MM.1S (cell line): Measurements from ENCODE around the gene KCNG2.

Experiments
- DNase-seq: peaks from one replicate; pipeline ENCODE4 v3.0.0-alpha.2; 2015
- H2AFZ ChIP-seq: fragments of 300-600 bp; sonication (generic); 2 replicates; pipeline ENCODE4 v1.6.0; 2016; ENCODE audit warnings: antibody characterized with exemption, low read length
- H3F3A ChIP-seq: fragments of 300-600 bp; sonication (generic); 2 replicates; pipeline ENCODE4 v1.6.1; 2016; ENCODE audit warnings: mild to moderate bottlenecking, antibody characterized with exemption, low read length, moderate library complexity, mixed read lengths; ENCODE audit not compliant: insufficient read depth
- H3K27ac ChIP-seq: fragments of 300-600 bp; sonication (generic); 2 replicates; pipeline ENCODE4 v1.5.1; 2016; ENCODE audit warnings: mild to moderate bottlenecking, low read length
- H3K27me3 ChIP-seq: fragments of 300-600 bp; sonication (generic); replicated peaks from 2 replicates; pipeline ENCODE4 v1.6.0; 2016; ENCODE audit warnings: low read length; ENCODE audit not compliant: insufficient read depth
- H3K36me3 ChIP-seq: fragments of 300-600 bp; sonication (generic); replicated peaks from 2 replicates; pipeline ENCODE4 v1.6.1; 2016; ENCODE audit warnings: mild to moderate bottlenecking, low read length, mixed read lengths; ENCODE audit not compliant: insufficient read depth
- H3K4me1 ChIP-seq: fragments of 300-600 bp; sonication (generic); 2 replicates; pipeline ENCODE4 v1.6.1; 2016; ENCODE audit warnings: low read length, mixed read lengths
- H3K4me2 ChIP-seq: fragments of 300-600 bp; sonication (generic); 2 replicates; pipeline ENCODE4 v1.6.0; 2016; ENCODE audit warnings: low read depth, low read length
- H3K4me3 ChIP-seq: fragments of 300-600 bp; sonication (generic); 2 replicates; pipeline ENCODE4 v1.5.1; 2016; ENCODE audit warnings: low read length, mixed read lengths
- H3K79me2 ChIP-seq: fragments of 300-600 bp; sonication (generic); 2 replicates; pipeline ENCODE4 v1.6.1; 2016; ENCODE audit warnings: mixed run types, low read length, mixed read lengths
- H3K9ac ChIP-seq: fragments of 300-600 bp; sonication (generic); 2 replicates; pipeline ENCODE4 v1.6.1; 2016; ENCODE audit warnings: low read length, mixed read lengths
- H3K9me2 ChIP-seq: fragments of 300-600 bp; sonication (generic); replicated peaks from 2 replicates; pipeline ENCODE4 v1.6.1; 2016; ENCODE audit warnings: mild to moderate bottlenecking, low read length, mixed read lengths; ENCODE audit not compliant: insufficient read depth
- H3K9me3 ChIP-seq: fragments of 300-600 bp; sonication (generic); replicated peaks from 2 replicates; pipeline ENCODE4 v1.6.1; 2016; ENCODE audit warnings: mild to moderate bottlenecking, low read length, mixed read lengths; ENCODE audit not compliant: insufficient read depth
- H4K20me1 ChIP-seq: fragments of 300-600 bp; sonication (generic); 2 replicates; pipeline ENCODE4 v1.6.1; 2016; ENCODE audit warnings: mild to moderate bottlenecking, low read length, moderate library complexity, mixed read lengths; ENCODE audit not compliant: insufficient read depth
- CTCF ChIP-seq: fragments of 300-600 bp; sonication (generic); IDR thresholded peaks from 2 replicates; pipeline ENCODE4 v1.5.1; 2016; ENCODE audit warnings: antibody characterized with exemption, low read length, mixed read lengths
- EZH2 ChIP-seq: fragments of 300-600 bp; sonication (generic); optimal IDR thresholded peaks from 2 replicates; pipeline ENCODE3; 2017; ENCODE audit warnings: low read depth, mild to moderate bottlenecking, antibody characterized with exemption, low read length, mixed read lengths
- EZH2phosphoT487 ChIP-seq: fragments of 300-600 bp; sonication (generic); IDR thresholded peaks from 2 replicates; pipeline ENCODE4 v1.6.1; 2018; ENCODE audit warnings: antibody characterized with exemption, low read length

The KCNG2 gene

GRCh38 chr18:79756143-79756500 is 41.6 kb upstream of the KCNG2 start:
- Histone ChIP-seq H3K4me1 (no peaks in the 10 kb centered on the region), H3K79me2 (no peaks in the 10 kb centered on the region), H2AFZ (no peak overlapping the region), H4K20me1 (no peaks in the 10 kb centered on the region), H3F3A (no peaks in the 10 kb centered on the region), H3K27ac (no peak overlapping the region), H3K4me3 (no peak overlapping the region), H3K4me2 (no peak overlapping the region), H3K9me2 (no peaks in the 10 kb centered on the region), H3K9me3 (no peaks in the 10 kb centered on the region), H3K9ac (no peak overlapping the region), H3K27me3 (no peaks in the 10 kb centered on the region), H3K36me3 (peaks cover 7% of the 10 kb centered on the region)
- TF ChIP-seq CTCF (no peak), EZH2phosphoT487 (no peak), EZH2 (no peak)
- no peak for DNase-seq

- Histone ChIP-seq H3K9ac (no peak overlapping the region), H3K27ac (no peak overlapping the region), H3K4me2 (no peak overlapping the region), H3K36me3 (peaks cover 7% of the 10 kb centered on the region), H3K4me3 (no peak overlapping the region), H3K9me2 (no peaks in the 10 kb centered on the region), H3F3A (no peaks in the 10 kb centered on the region), H3K27me3 (no peaks in the 10 kb centered on the region), H4K20me1 (no peaks in the 10 kb centered on the region), H3K79me2 (no peaks in the 10 kb centered on the region), H3K4me1 (no peaks in the 10 kb centered on the region), H3K9me3 (no peaks in the 10 kb centered on the region), H2AFZ (no peak overlapping the region)
- DNase-seq = no peak
- TF ChIP-seq EZH2phosphoT487 = no peak
- no peak for TF ChIP-seq CTCF
- TF ChIP-seq EZH2 = no peak
These were observed 40.9 kb upstream of the KCNG2 start for GRCh38 chr18:79756826-79757225.

- Histone ChIP-seq H3K9me3 (no peaks in the 10 kb centered on the region), H2AFZ (no peak overlapping the region), H3K27ac (no peak overlapping the region), H3K36me3 (no peaks in the 10 kb centered on the region), H3K4me3 (no peak overlapping the region), H3K79me2 (no peaks in the 10 kb centered on the region), H3K27me3 (no peaks in the 10 kb centered on the region), H4K20me1 (no peaks in the 10 kb centered on the region), H3K9me2 (no peaks in the 10 kb centered on the region), H3F3A (no peaks in the 10 kb centered on the region), H3K4me2 (no peak overlapping the region), H3K9ac (no peak overlapping the region), H3K4me1 (no peaks in the 10 kb centered on the region)
- no peak for DNase-seq
- TF ChIP-seq EZH2 = no peak
- no peak for TF ChIP-seq EZH2phosphoT487
- TF ChIP-seq CTCF = no peak
These were observed 37.4 kb upstream of the KCNG2 start for GRCh38 chr18:79760348-79760747.

GRCh38 chr18:79760881-79761280 is 36.9 kb upstream of the KCNG2 start:
- Histone ChIP-seq H3K4me2 (no peak overlapping the region), H3K79me2 (no peaks in the 10 kb centered on the region), H3K9me3 (no peaks in the 10 kb centered on the region), H3K36me3 (no peaks in the 10 kb centered on the region), H3K9me2 (no peaks in the 10 kb centered on the region), H2AFZ (no peak overlapping the region), H3K9ac (no peak overlapping the region), H3K27ac (no peak overlapping the region), H3F3A (no peaks in the 10 kb centered on the region), H3K27me3 (no peaks in the 10 kb centered on the region), H3K4me1 (no peaks in the 10 kb centered on the region), H3K4me3 (no peak overlapping the region), H4K20me1 (no peaks in the 10 kb centered on the region)
- TF ChIP-seq CTCF (no peak), EZH2 (no peak), EZH2phosphoT487 (no peak)
- DNase-seq = no peak
